IMR-90 (cell line): Measurements from ENCODE around the gene RNF181. TPM values are rescaled to one million over a fixed set of nuclear protein-coding genes. Genes with fewer than 3 reads are reported as not detected.

Experiments
- ATAC-seq: fragments of 200-7000 bp; cut with Tn5 transposase; 2 replicates; pipeline ENCODE4 v1.9.1; 2020; ENCODE audit warnings: low read depth, mild to moderate bottlenecking, moderate library complexity
- BruUV-seq: library from RNA; stranded (reverse); fragments of 400-500 nt; replicated peaks from 2 replicates; lab custom pipeline; 2021; lab: Mats Ljungman, UMichigan
- CTCF ChIA-PET: fragments of 300-600 bp; formaldehyde crosslinking; extraction: SDS; loops from one replicate; lab custom pipeline; 2021; ENCODE audit warnings: antibody characterized with exemption; lab: Yijun Ruan, JAX
- POLR2A ChIA-PET: fragments of 300-600 bp; sonication (Branson Sonifier 250); formaldehyde crosslinking; loops from one replicate; lab custom pipeline; 2022; ENCODE audit warnings: antibody characterized with exemption; ENCODE audit not compliant: unreplicated experiment; lab: Charles Lee
- DNase-seq: peaks from one replicate; pipeline ENCODE4 v3.0.0; 2013
- H2AFZ ChIP-seq: replicated peaks from 2 replicates; pipeline ENCODE3; 2013; ENCODE audit warnings: low read length, mild to moderate bottlenecking; ENCODE audit not compliant: poor library complexity
- H2AK5ac ChIP-seq: 2 replicates; pipeline ENCODE4 v1.6.1; 2013; ENCODE audit warnings: low read depth, low read length, inconsistent platforms
- H2AK9ac ChIP-seq: replicated peaks from 2 replicates; pipeline ENCODE3; 2013; ENCODE audit warnings: mild to moderate bottlenecking, low read depth, low read length, moderate library complexity; ENCODE audit not compliant: poor library complexity
- H2BK120ac ChIP-seq: 2 replicates; pipeline ENCODE4 v1.6.1; 2013; ENCODE audit warnings: low read depth, low read length, inconsistent platforms
- H2BK15ac ChIP-seq: 3 replicates; pipeline ENCODE4 v1.6.1; 2013; ENCODE audit warnings: low read depth, low read length, inconsistent platforms
- H2BK20ac ChIP-seq: 2 replicates; pipeline ENCODE4 v1.6.1; 2013; ENCODE audit warnings: low read depth, mild to moderate bottlenecking, inconsistent platforms, low read length, moderate library complexity
- H2BK5ac ChIP-seq: 2 replicates; pipeline ENCODE4 v1.6.1; 2013; ENCODE audit warnings: mild to moderate bottlenecking, low read depth, low read length, inconsistent platforms; ENCODE audit not compliant: poor library complexity, severe bottlenecking
- H3K14ac ChIP-seq: replicated peaks from 2 replicates; pipeline ENCODE4 v1.6.1; 2013; ENCODE audit warnings: low read depth, low read length, inconsistent platforms
- H3K18ac ChIP-seq: 2 replicates; pipeline ENCODE4 v1.6.1; 2013; ENCODE audit warnings: low read depth, low read length, control low read depth
- H3K23ac ChIP-seq: 2 replicates; pipeline ENCODE4 v1.6.1; 2013; ENCODE audit warnings: low read depth, low read length, inconsistent platforms
- H3K27ac ChIP-seq: 2 replicates; pipeline ENCODE4 v1.5.1; 2013; ENCODE audit warnings: mild to moderate bottlenecking, control low read depth, low read length; ENCODE audit not compliant: insufficient read depth
- H3K27me3 ChIP-seq: 2 replicates; pipeline ENCODE4 v1.6.1; 2013; ENCODE audit warnings: low read length; ENCODE audit not compliant: control insufficient read depth, insufficient read depth
- H3K36me3 ChIP-seq: 2 replicates; pipeline ENCODE4 v1.6.1; 2013; ENCODE audit warnings: low read length, mixed read lengths; ENCODE audit not compliant: control insufficient read depth, insufficient read depth
- H3K4ac ChIP-seq: 2 replicates; pipeline ENCODE4 v1.6.1; 2013; ENCODE audit warnings: low read depth, low read length, inconsistent platforms
- H3K4me1 ChIP-seq: 2 replicates; pipeline ENCODE4 v1.6.1; 2013; ENCODE audit warnings: low read length, mixed read lengths; ENCODE audit not compliant: control insufficient read depth, insufficient read depth
- H3K4me2 ChIP-seq: 2 replicates; pipeline ENCODE4 v1.6.1; 2013; ENCODE audit warnings: low read depth, mild to moderate bottlenecking, control low read depth, low read length, moderate library complexity
- H3K4me3 ChIP-seq: 2 replicates; pipeline ENCODE4 v1.5.1; 2013; ENCODE audit warnings: low read depth, mild to moderate bottlenecking, control low read depth, low read length, moderate library complexity; ENCODE audit not compliant: insufficient read depth
- H3K56ac ChIP-seq: 2 replicates; pipeline ENCODE4 v1.6.1; 2013; ENCODE audit warnings: low read length, inconsistent platforms; ENCODE audit not compliant: insufficient read depth; ENCODE audit errors: extremely low read depth
- H3K79me1 ChIP-seq, 2 experiments: 2 replicates each; pipeline ENCODE4 v1.6.1; 2013; ENCODE audit warnings: low read length in 2 of 2, inconsistent platforms in 1 of 2, low read depth in 1 of 2
- H3K9ac ChIP-seq: 2 replicates; pipeline ENCODE4 v1.6.1; 2013; ENCODE audit warnings: low read depth, low read length, control low read depth
- H3K9me1 ChIP-seq: 2 replicates; pipeline ENCODE4 v1.6.1; 2013; ENCODE audit warnings: low read length, inconsistent platforms; ENCODE audit not compliant: insufficient read depth
- H3K9me3 ChIP-seq: 2 replicates; pipeline ENCODE4 v1.6.1; 2013; ENCODE audit warnings: low read length; ENCODE audit not compliant: control insufficient read depth, insufficient read depth
- H4K20me1 ChIP-seq: 2 replicates; pipeline ENCODE4 v1.6.1; 2013; ENCODE audit warnings: low read length, inconsistent platforms; ENCODE audit not compliant: insufficient read depth
- H4K5ac ChIP-seq: 2 replicates; pipeline ENCODE4 v1.6.1; 2013; ENCODE audit warnings: mild to moderate bottlenecking, low read depth, low read length, control low read depth
- H4K8ac ChIP-seq, 2 experiments: 2 replicates each; pipeline ENCODE4 v1.6.1; 2013; ENCODE audit warnings: low read depth in 2 of 2, low read length in 2 of 2, control low read depth in 1 of 2, inconsistent platforms in 1 of 2
- H4K91ac ChIP-seq: 2 replicates; pipeline ENCODE4 v1.6.1; 2013; ENCODE audit warnings: low read depth, low read length, inconsistent platforms; ENCODE audit not compliant: insufficient read depth
- BHLHE40 ChIP-seq: fragments of 150-350 bp; IDR thresholded peaks from 2 replicates; pipeline ENCODE4 v1.6.1; 2016; ENCODE audit warnings: mild to moderate bottlenecking, low read depth, low read length
- CTCF ChIP-seq: conservative IDR thresholded peaks from 2 replicates; pipeline ENCODE4 v1.5.1; 2012; ENCODE audit warnings: mild to moderate bottlenecking, low read depth, low read length, improper control_type of control experiment
- ELK1 ChIP-seq: fragments of 150-350 bp; IDR thresholded peaks from 2 replicates; pipeline ENCODE4 v1.6.1; 2016; ENCODE audit warnings: low read depth, mild to moderate bottlenecking, low read length, moderate library complexity, borderline replicate concordance
- FOS ChIP-seq: fragments of 150-350 bp; IDR thresholded peaks from 2 replicates; pipeline ENCODE4 v1.6.1; 2016; ENCODE audit warnings: low read depth, low read length
- POLR2A ChIP-seq: IDR thresholded peaks from 2 replicates; pipeline ENCODE4 v1.6.1; 2012; ENCODE audit warnings: mild to moderate bottlenecking, low read depth, low read length
- RCOR1 ChIP-seq: IDR thresholded peaks from 2 replicates; pipeline ENCODE4 v1.6.1; 2012; ENCODE audit warnings: mild to moderate bottlenecking, low read length, improper control_type of control experiment; ENCODE audit not compliant: insufficient replicate concordance
- RFX5 ChIP-seq: IDR thresholded peaks from 2 replicates; pipeline ENCODE4 v1.8.0; 2012; ENCODE audit warnings: low read depth, mild to moderate bottlenecking, low read length, moderate library complexity
- SMC3 ChIP-seq: fragments of 150-350 bp; IDR thresholded peaks from 2 replicates; pipeline ENCODE4 v1.6.1; 2016; ENCODE audit warnings: low read depth, mild to moderate bottlenecking, antibody characterized with exemption, low read length, moderate library complexity
- USF2 ChIP-seq: fragments of 150-350 bp; IDR thresholded peaks from 2 replicates; pipeline ENCODE4 v1.6.1; 2017; ENCODE audit warnings: mild to moderate bottlenecking, antibody characterized with exemption, low read length, low read depth
- WGBS, 2 experiments: methylation state at CpG; one replicate each; pipeline versions ENCODE4 v1.1.5 to v1.1.7; 2013; ENCODE audit warnings: missing lambda C conversion rate in 2 of 2; ENCODE audit not compliant: insufficient read length in 1 of 2; ENCODE audit errors: extremely low coverage in 2 of 2; 5-methylcytosine and 5-hydroxymethylcytosine counted together
- dilution Hi-C: fragments of 300-500 bp; cut with HindIII; formaldehyde crosslinking; loops from one replicate; pipeline ENCODE4 v1.14.3; 2018; ENCODE audit warnings: low sequenced_read_pairs; ENCODE audit not compliant: unreplicated experiment
- in situ Hi-C: fragments of 300-500 bp; cut with MboI; formaldehyde crosslinking; loops from 3 replicates; pipeline ENCODE4 v1.14.3; 2019; ENCODE audit warnings: low sequenced_read_pairs, inconsistent platforms, mixed read lengths
- intact Hi-C: fragments of 100-400 bp; cut with micrococcal nuclease; formaldehyde crosslinking; loops from 2 replicates; pipeline ENCODE4 v1.10.0; 2022
- polyA plus RNA-seq, 3 experiments: library from polyadenylated mRNA; depleted of rRNA; stranded (reverse); fragments of >200 nt; gene quantifications; 2 replicates each; pipeline ENCODE4 v1.2.3, GENCODE V29; 2012; ENCODE audit warnings: low replicate concordance in 1 of 3
- total RNA-seq: library from RNA; depleted of rRNA; stranded (reverse); fragments of >200 nt; gene quantifications from 2 replicates; pipeline ENCODE4 v1.2.3, GENCODE V29; 2012

Gene RNF181
- total and polyA plus RNA-seq, 2 of the 4 experiments (the other 2 are of a cell fraction): 438 to 498 TPM

GRCh38 chr2:85589982-85590791 is 5.4 kb upstream of the RNF181 start:
- peak overlapping the region; percentile 59; the same call in 1 of the 2 replicates for H3K18ac ChIP-seq
- ChIA-PET CTCF (no interaction called here), POLR2A (interaction anchor here (0.6 to 1.3 kb wide), 2 partner anchors 23 to 170 kb away, joined by 3 read pairs; no protein-coding TSS in a partner anchor)
- peak overlapping the region; percentile 90 for H3K14ac ChIP-seq
- peak overlapping the region; percentile 93 for H2AK5ac ChIP-seq
- H3K23ac ChIP-seq: peak overlapping the region; percentile 32
- H3K9me3 ChIP-seq: no peaks in the 10 kb centered on the region
- peak overlapping the region; percentile 14; the same call in 1 of the 2 replicates for H3K9ac ChIP-seq
- H4K91ac ChIP-seq: peak overlapping the region; percentile 77
- H4K5ac ChIP-seq: peak overlapping the region; percentile 51
- peaks cover 7% of the 10 kb centered on the region; the same call in 1 of the 2 replicates for H4K20me1 ChIP-seq
- peak; percentile 76 for ATAC-seq
- H2BK120ac ChIP-seq: peak overlapping the region; percentile 77
- no peak overlapping the region for H3K4me3 ChIP-seq
- H3K27ac ChIP-seq: peak overlapping the region; percentile 38
- intact Hi-C loops: no loop called here
- dilution Hi-C loops: no loop called here
- BruUV-seq: no TSS peak
- peak overlapping the region; percentile 63 for H2BK20ac ChIP-seq
- H2AFZ ChIP-seq: peak overlapping the region; percentile 29
- H2AK9ac ChIP-seq: peak overlapping the region; percentile 77
- H3K27me3 ChIP-seq: no peaks in the 10 kb centered on the region
- H3K4me1 ChIP-seq: peaks cover 29% of the 10 kb centered on the region
- H3K4ac ChIP-seq: peak overlapping the region; percentile 80
- peaks cover 25 to 76% of the 10 kb centered on the region in 2 experiments for H3K79me1 ChIP-seq
- peak overlapping the region; percentile 17 for H3K4me2 ChIP-seq
- DNase-seq: peak; percentile 94
- H2BK5ac ChIP-seq: peak overlapping the region; percentile 92
- H3K9me1 ChIP-seq: peaks cover 29% of the 10 kb centered on the region
- 33% methylated on average over 5 of the region's 7 CpGs; no CpG with 5 or more reads in 1 of the 2 experiments for WGBS, 2 experiments
- no peaks in the 10 kb centered on the region for H3K36me3 ChIP-seq
- H3K56ac ChIP-seq: peak overlapping the region; percentile 43; the same call in 1 of the 2 replicates
- TF ChIP-seq FOS (0 out of 2 replicates have a peak, but pooled peaks have one; percentile 33), BHLHE40 (peak; percentile 25; the same call in 1 of the 2 replicates), RCOR1 (no peak), ELK1 (no peak), SMC3 (no peak), RFX5 (no peak), CTCF (no peak), POLR2A (no peak), USF2 (no peak)
- peak overlapping the region; percentile 14 to 74; a peak in 3 of 4 replicates for H4K8ac ChIP-seq
- in situ Hi-C loops: no loop called here
- H2BK15ac ChIP-seq: peak overlapping the region; percentile 65; the same call in 2 of the 3 replicates
